ENCODE results near the gene PKD2.

Gene PKD2

GRCh38 chr4:88027611-88028608 is 20.5 kb downstream of the PKD2 start:
- DNase-seq (ENCODE audit: low spot score) = peak; percentile 38

GRCh38 chr4:88028946-88029345 is 21.5 kb downstream of the PKD2 start:
- DNase-seq (ENCODE audit: low spot score) = no peak

- DNase-seq (ENCODE audit: low spot score) = no peak
Measured at GRCh38 chr4:88029556-88029955, 22.1 kb downstream of the PKD2 start.

GRCh38 chr4:88030565-88031310 is 23.3 kb downstream of the PKD2 start:
- no peak for DNase-seq (ENCODE audit: low spot score)

GRCh38 chr4:88033309-88033708 is 25.9 kb downstream of the PKD2 start:
- DNase-seq (ENCODE audit: low spot score) = peak; percentile 73

- DNase-seq (ENCODE audit: low spot score) = no peak
Measured at GRCh38 chr4:88035292-88035691, 27.9 kb downstream of the PKD2 start.

- no peak for DNase-seq (ENCODE audit: low spot score)
Measured at GRCh38 chr4:88037447-88037846, 30.0 kb downstream of the PKD2 start.

GRCh38 chr4:88037936-88038335 is 30.5 kb downstream of the PKD2 start:
- DNase-seq (ENCODE audit: low spot score) = no peak

- no peak for DNase-seq (ENCODE audit: low spot score)
Measured at GRCh38 chr4:88040707-88041106, 33.3 kb downstream of the PKD2 start.

- DNase-seq (ENCODE audit: low spot score) = no peak
Measured at GRCh38 chr4:88041626-88042025, 34.2 kb downstream of the PKD2 start.

- no peak for DNase-seq (ENCODE audit: low spot score)
Measured at GRCh38 chr4:88043001-88043400, 35.6 kb downstream of the PKD2 start.

- DNase-seq (ENCODE audit: low spot score) = no peak
Measured at GRCh38 chr4:88043586-88044340, 36.3 kb downstream of the PKD2 start.

GRCh38 chr4:88045021-88045420 is 37.6 kb downstream of the PKD2 start:
- DNase-seq (ENCODE audit: low spot score) = no peak

- no peak for DNase-seq (ENCODE audit: low spot score)
Measured at GRCh38 chr4:88054229-88054628, 46.8 kb downstream of the PKD2 start.

- DNase-seq (ENCODE audit: low spot score) = peak; percentile 30
Measured at GRCh38 chr4:88054901-88055300, 47.5 kb downstream of the PKD2 start.

- no peak for DNase-seq (ENCODE audit: low spot score)
Measured at GRCh38 chr4:88058295-88058694, 50.9 kb downstream of the PKD2 start.

GRCh38 chr4:88059766-88060165 is 52.3 kb downstream of the PKD2 start:
- DNase-seq (ENCODE audit: low spot score) = no peak

- DNase-seq (ENCODE audit: low spot score) = no peak
Measured at GRCh38 chr4:88060431-88060830, 53.0 kb downstream of the PKD2 start.

GRCh38 chr4:88062311-88062710 is 54.9 kb downstream of the PKD2 start:
- DNase-seq (ENCODE audit: low spot score) = no peak

- DNase-seq (ENCODE audit: low spot score) = no peak
Measured at GRCh38 chr4:88062843-88063242, 55.4 kb downstream of the PKD2 start.

GRCh38 chr4:88063634-88064296 is 56.3 kb downstream of the PKD2 start:
- DNase-seq (ENCODE audit: low spot score) = no peak

GRCh38 chr4:88064410-88064809 is 57.0 kb downstream of the PKD2 start:
- no peak for DNase-seq (ENCODE audit: low spot score)
